Vagina (tissue), 2 donors: ENCODE measurements around the gene ROCK2.

Experiments used
- POLR2A ChIP-seq, 2 donors: fragments of 450-650 bp; IDR thresholded peaks; one replicate each; pipeline ENCODE4 v1.6.1; 2017; ENCODE audit warnings: antibody characterized with exemption in 2 of 2, mild to moderate bottlenecking in 2 of 2, moderate library complexity in 2 of 2
- TF ChIP-seq, protein P1 (sequence below), 3 experiments: fragments of 450-650 bp in 2 of 3; fragments of 200-600 bp in 1 of 3; sonication (generic) in 1 of 3; IDR thresholded peaks; one replicate each; pipeline ENCODE4 v1.5.1; 2017 to 2019; ENCODE audit warnings: antibody characterized with exemption in 3 of 3, mild to moderate bottlenecking in 2 of 3, moderate library complexity in 2 of 3

DNA sequence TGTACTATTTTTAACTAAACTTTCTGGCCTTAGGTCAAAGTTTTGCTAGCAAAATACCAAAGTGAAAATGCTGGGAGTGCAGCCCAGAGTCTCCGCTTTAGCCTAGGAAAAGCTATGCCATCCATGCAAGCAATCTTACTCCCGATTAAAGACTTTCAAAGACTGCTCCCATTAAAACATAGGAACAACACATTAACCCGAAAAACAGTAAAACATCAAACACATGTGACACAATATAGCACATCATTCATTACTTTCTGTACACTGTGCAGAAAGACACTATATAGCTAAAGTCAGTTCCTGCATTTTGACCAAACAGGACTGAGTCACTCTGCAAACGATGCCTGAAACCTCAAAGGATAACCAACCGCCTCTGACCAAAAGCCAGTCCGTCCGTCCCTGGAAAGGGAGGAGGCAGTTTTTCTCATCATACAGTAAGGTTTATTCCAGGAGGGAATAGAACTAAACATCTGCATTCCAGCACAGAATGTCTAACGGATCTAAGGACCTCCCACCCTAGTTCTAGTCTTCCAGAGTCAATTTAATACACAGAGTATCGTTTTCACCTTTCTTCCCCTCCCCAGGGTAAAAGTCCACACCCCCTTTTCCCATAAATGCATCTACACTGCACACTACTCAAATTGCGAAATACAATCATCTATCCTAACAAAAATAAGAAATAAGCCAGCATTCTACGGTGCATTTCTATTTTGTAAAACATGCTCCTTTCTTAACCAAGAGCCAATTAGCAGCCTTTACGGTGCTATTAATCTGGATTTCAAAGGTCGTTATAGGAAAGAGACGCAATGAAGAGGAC lies 1.7 kb downstream of the ROCK2 start:
- no peak for TF ChIP-seq POLR2A (IDR thresholded peaks at IDR 0.05)
- TF ChIP-seq, protein P1, sequence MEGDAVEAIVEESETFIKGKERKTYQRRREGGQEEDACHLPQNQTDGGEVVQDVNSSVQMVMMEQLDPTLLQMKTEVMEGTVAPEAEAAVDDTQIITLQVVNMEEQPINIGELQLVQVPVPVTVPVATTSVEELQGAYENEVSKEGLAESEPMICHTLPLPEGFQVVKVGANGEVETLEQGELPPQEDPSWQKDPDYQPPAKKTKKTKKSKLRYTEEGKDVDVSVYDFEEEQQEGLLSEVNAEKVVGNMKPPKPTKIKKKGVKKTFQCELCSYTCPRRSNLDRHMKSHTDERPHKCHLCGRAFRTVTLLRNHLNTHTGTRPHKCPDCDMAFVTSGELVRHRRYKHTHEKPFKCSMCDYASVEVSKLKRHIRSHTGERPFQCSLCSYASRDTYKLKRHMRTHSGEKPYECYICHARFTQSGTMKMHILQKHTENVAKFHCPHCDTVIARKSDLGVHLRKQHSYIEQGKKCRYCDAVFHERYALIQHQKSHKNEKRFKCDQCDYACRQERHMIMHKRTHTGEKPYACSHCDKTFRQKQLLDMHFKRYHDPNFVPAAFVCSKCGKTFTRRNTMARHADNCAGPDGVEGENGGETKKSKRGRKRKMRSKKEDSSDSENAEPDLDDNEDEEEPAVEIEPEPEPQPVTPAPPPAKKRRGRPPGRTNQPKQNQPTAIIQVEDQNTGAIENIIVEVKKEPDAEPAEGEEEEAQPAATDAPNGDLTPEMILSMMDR (IDR thresholded peaks at IDR 0.05) = no peak
